ENCODE results near the gene PARM1. TPM values are rescaled to one million over a fixed set of nuclear protein-coding genes. Genes with fewer than 3 reads are reported as not detected.

Gene PARM1
- total RNA-seq, 4 donors from 2014 or later: 22.6 to 116 (median 45.5) TPM

DNA sequence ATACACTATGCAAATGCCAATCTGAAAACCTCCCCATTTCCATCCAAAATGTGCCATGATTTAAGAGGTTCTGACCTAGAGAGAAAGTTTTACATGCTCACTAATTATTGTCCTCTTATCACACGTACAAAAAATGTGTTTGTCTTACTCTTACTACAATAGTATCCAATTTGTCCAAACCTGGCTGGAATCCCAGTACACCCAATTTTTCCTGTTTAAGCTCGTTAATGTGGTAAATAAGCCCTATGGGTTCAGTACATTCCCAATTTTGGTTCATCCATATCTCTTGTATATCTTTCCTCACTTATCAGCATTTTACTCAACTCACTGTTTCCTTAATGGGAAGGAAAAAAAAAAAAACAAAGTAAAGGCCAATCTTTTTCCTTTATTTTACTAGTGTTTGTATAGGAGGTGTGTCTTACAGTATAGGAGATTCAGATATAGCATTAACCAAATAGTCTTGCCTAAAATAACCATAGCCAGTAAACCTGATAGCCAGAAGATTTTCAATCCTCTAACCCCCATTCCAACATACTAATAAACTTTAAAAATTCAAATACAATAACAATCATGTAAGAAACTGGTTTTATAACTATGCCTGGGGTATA is 109.8 kb downstream of the PARM1 start:
- Histone ChIP-seq H3K27ac (no peak overlapping the region), H3K27me3 (no peaks in the 10 kb centered on the region), H3K9me3 (no peaks in the 10 kb centered on the region), H3K4me1 (no peaks in the 10 kb centered on the region), H3K36me3 (no peaks in the 10 kb centered on the region), H3K4me3 (no peak overlapping the region)
- intact Hi-C loops (cut with DNase I; ENCODE audit: low total_unique reads): no loop called here
- no peak for DNase-seq
- TF ChIP-seq, protein P1, sequence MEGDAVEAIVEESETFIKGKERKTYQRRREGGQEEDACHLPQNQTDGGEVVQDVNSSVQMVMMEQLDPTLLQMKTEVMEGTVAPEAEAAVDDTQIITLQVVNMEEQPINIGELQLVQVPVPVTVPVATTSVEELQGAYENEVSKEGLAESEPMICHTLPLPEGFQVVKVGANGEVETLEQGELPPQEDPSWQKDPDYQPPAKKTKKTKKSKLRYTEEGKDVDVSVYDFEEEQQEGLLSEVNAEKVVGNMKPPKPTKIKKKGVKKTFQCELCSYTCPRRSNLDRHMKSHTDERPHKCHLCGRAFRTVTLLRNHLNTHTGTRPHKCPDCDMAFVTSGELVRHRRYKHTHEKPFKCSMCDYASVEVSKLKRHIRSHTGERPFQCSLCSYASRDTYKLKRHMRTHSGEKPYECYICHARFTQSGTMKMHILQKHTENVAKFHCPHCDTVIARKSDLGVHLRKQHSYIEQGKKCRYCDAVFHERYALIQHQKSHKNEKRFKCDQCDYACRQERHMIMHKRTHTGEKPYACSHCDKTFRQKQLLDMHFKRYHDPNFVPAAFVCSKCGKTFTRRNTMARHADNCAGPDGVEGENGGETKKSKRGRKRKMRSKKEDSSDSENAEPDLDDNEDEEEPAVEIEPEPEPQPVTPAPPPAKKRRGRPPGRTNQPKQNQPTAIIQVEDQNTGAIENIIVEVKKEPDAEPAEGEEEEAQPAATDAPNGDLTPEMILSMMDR (IDR thresholded peaks at IDR 0.05): no peak
- TF ChIP-seq POLR2A (IDR thresholded peaks at IDR 0.05): no peak

DNA sequence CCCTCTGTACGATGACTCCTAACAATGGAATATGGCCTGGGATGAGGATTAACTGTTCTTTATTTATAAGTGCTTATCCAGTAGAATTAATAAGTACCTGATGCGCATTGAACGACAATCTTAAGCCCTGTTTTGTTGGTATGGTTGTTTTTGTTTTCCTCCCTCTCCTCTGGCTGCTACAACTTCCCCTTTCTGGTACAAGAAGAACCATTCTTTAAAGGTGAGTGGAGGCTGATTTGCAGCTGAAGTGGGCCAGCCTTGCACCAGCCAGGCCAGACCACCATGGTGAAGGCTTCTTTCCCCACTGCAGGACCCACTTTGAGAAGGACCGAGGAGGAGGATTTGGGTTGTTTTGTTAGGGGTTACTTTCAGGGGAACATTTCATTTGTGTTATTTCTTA is 113.3 kb downstream of the PARM1 start:
- TF ChIP-seq, protein P1 (IDR thresholded peaks at IDR 0.05): no peak
- no peak for TF ChIP-seq POLR2A (IDR thresholded peaks at IDR 0.05)
- H3K27ac ChIP-seq: no peak overlapping the region
- no peak for DNase-seq
- H3K4me3 ChIP-seq: no peak overlapping the region
- H3K9me3 ChIP-seq: no peaks in the 10 kb centered on the region
- no peaks in the 10 kb centered on the region for H3K36me3 ChIP-seq
- H3K27me3 ChIP-seq: no peaks in the 10 kb centered on the region
- intact Hi-C loops (cut with DNase I; ENCODE audit: low total_unique reads): no loop called here
- no peaks in the 10 kb centered on the region for H3K4me1 ChIP-seq

DNA sequence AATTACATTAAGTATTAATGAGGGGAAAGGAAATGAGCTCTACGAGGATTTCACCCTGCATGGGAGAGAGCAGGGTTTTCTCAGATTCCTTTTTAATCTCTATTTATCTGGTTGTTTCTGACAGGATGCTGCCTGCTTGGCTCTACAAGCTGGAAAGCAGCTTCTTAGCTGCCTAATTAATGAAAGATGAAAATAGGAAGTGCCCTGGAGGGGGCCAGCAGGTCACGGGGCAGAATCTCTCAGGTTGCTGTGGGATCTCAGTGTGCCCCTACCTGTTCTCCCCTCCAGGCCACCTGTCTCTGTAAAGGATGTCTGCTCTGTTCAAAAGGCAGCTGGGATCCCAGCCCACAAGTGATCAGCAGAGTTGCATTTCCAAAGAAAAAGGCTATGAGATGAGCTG is 113.7 kb downstream of the PARM1 start:
- Histone ChIP-seq H3K4me1 (no peaks in the 10 kb centered on the region), H3K27me3 (no peaks in the 10 kb centered on the region), H3K4me3 (no peak overlapping the region), H3K27ac (no peak overlapping the region), H3K36me3 (no peaks in the 10 kb centered on the region), H3K9me3 (no peaks in the 10 kb centered on the region)
- DNase-seq: no peak
- TF ChIP-seq POLR2A (IDR thresholded peaks at IDR 0.05): no peak
- TF ChIP-seq, protein P1 (IDR thresholded peaks at IDR 0.05): no peak
- intact Hi-C loops (cut with DNase I; ENCODE audit: low total_unique reads): no loop called here

DNA sequence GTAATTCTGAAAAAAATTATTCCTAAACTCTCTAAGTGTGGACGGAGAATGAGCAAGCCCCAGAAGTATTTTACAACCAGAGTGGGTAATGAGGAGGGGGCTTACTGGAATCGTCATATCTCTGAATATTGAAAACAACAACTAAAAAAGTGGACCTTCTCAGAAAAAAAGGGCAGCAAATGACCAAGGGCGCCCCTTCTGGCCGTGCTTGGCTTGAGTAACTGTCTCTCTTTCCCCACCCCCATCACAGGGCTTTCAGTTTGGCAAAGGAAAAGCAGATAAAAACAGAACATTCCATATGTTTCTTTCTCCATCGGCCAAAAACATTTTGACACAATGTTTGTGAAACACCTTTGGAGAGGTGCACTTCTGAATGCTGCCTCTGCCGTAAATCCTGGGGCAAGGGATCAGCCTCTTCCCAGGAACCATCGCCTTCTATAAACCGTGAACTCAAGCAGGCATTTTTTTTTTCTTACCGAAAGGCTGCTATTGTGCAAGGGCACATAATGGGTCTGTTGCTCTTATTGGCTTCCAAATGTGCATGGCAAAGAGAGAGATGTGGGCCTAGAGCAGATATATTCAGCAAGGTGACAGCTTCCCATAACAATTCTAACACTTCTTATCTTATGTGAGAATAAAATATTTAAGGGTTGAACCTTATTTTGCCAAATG is 115.4 kb downstream of the PARM1 start:
- Histone ChIP-seq H3K27ac (no peak overlapping the region), H3K27me3 (no peaks in the 10 kb centered on the region), H3K4me1 (no peaks in the 10 kb centered on the region), H3K4me3 (no peak overlapping the region), H3K36me3 (no peaks in the 10 kb centered on the region), H3K9me3 (no peaks in the 10 kb centered on the region)
- DNase-seq: no peak
- no peak for TF ChIP-seq POLR2A (IDR thresholded peaks at IDR 0.05)
- TF ChIP-seq, protein P1 (IDR thresholded peaks at IDR 0.05): no peak
- intact Hi-C loops (cut with DNase I; ENCODE audit: low total_unique reads): no loop called here

DNA sequence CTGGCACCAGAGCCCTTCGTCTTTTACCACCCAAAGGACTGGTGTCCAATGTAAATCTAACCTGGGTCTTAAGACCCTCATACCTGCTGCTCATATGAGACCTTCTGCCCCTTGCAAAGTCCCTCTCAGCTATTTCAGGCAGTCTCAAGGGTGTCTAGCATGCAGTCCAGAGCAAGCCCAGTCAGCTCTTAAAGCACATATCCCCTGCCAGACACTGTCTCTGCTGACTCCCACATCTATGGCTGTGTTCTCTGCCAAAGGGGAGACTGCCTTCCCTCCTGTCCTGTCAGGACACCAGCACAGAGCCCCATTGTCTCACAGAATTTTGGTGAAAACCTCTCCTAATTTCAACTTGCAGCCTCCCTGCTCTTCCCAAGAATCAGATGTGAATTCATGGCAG is 118.5 kb downstream of the PARM1 start:
- no peaks in the 10 kb centered on the region for H3K36me3 ChIP-seq
- intact Hi-C loops (cut with DNase I; ENCODE audit: low total_unique reads): no loop called here
- TF ChIP-seq, protein P1 (IDR thresholded peaks at IDR 0.05): no peak
- H3K4me1 ChIP-seq: no peaks in the 10 kb centered on the region
- no peaks in the 10 kb centered on the region for H3K9me3 ChIP-seq
- H3K4me3 ChIP-seq: no peak overlapping the region
- no peak overlapping the region for H3K27ac ChIP-seq
- DNase-seq: no peak
- H3K27me3 ChIP-seq: no peaks in the 10 kb centered on the region
